Embryonic facial prominence (tissue), 1 donor: ENCODE data around the gene TBX3.

Source experiments
- DNase-seq: peaks from one replicate; pipeline ENCODE4 v3.0.0-alpha.2; 2016; ENCODE audit errors: extremely low spot score

Gene TBX3

GRCh38 chr12:114668151-114668885 is 15.7 kb downstream of the TBX3 start:
- DNase-seq = no peak

- DNase-seq = no peak
Measured at GRCh38 chr12:114667669-114668150, 16.3 kb downstream of the TBX3 start.

GRCh38 chr12:114666746-114667668 is 17.0 kb downstream of the TBX3 start:
- no peak for DNase-seq

- DNase-seq = no peak
Measured at GRCh38 chr12:114665411-114666260, 18.3 kb downstream of the TBX3 start.

- DNase-seq = no peak
Measured at GRCh38 chr12:114664651-114665320, 19.2 kb downstream of the TBX3 start.

- peak; percentile 68 for DNase-seq
Measured at GRCh38 chr12:114662512-114663177, 21.3 kb downstream of the TBX3 start.

GRCh38 chr12:114661245-114661644 is 22.7 kb downstream of the TBX3 start:
- DNase-seq = no peak

GRCh38 chr12:114659084-114659483 is 24.9 kb downstream of the TBX3 start:
- DNase-seq = no peak

GRCh38 chr12:114658002-114658441 is 26.0 kb downstream of the TBX3 start:
- DNase-seq = no peak

GRCh38 chr12:114657597-114657920 is 26.4 kb downstream of the TBX3 start:
- no peak for DNase-seq

- DNase-seq = no peak
Measured at GRCh38 chr12:114656906-114657596, 26.9 kb downstream of the TBX3 start.

GRCh38 chr12:114655934-114656749 is 27.8 kb downstream of the TBX3 start:
- DNase-seq = no peak

GRCh38 chr12:114649585-114649984 is 34.4 kb downstream of the TBX3 start:
- DNase-seq = no peak

GRCh38 chr12:114648711-114649110 is 35.3 kb downstream of the TBX3 start:
- DNase-seq = no peak

GRCh38 chr12:114638790-114639435 is 45.1 kb downstream of the TBX3 start:
- no peak for DNase-seq

- no peak for DNase-seq
Measured at GRCh38 chr12:114636723-114637480, 47.1 kb downstream of the TBX3 start.

- no peak for DNase-seq
Measured at GRCh38 chr12:114631242-114631641, 52.7 kb downstream of the TBX3 start.

- DNase-seq = no peak
Measured at GRCh38 chr12:114628199-114628598, 55.8 kb downstream of the TBX3 start.
